Measurements from ENCODE around the gene RAB20. TPM values are rescaled to one million over a fixed set of nuclear protein-coding genes. Genes with fewer than 3 reads are reported as not detected.

RAB20 gene
- polyA plus RNA-seq, 3 donors = 8.5 to 10.1 (median 9.6) TPM

DNA sequence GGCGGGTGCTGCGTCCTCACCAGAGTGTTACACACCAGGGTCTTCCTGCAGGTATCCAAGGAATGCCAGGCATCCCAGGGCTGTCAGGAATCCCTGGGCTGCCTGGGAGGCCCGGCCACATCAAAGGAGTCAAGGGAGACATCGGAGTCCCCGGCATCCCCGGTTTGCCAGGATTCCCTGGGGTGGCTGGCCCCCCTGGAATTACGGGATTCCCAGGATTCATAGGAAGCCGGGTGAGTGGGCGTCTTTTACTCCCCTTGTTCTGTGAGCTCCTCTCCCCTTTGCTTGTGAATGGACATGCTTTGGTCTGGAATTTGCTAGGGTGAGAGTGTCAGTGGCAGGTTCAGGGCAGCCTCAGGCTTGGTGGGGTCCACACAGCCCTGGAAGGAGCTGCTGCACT is 75.9 kb downstream of the RAB20 start:
- DNase-seq (ENCODE audit: extremely low read depth in 1 of 11, low read depth in 9 of 11, low spot score in 4 of 11) = no peak

- no peak for DNase-seq (ENCODE audit: extremely low read depth in 1 of 11, low read depth in 9 of 11, low spot score in 4 of 11)
Measured at GRCh38 chr13:110484290-110485048, 77.1 kb downstream of the RAB20 start.

DNA sequence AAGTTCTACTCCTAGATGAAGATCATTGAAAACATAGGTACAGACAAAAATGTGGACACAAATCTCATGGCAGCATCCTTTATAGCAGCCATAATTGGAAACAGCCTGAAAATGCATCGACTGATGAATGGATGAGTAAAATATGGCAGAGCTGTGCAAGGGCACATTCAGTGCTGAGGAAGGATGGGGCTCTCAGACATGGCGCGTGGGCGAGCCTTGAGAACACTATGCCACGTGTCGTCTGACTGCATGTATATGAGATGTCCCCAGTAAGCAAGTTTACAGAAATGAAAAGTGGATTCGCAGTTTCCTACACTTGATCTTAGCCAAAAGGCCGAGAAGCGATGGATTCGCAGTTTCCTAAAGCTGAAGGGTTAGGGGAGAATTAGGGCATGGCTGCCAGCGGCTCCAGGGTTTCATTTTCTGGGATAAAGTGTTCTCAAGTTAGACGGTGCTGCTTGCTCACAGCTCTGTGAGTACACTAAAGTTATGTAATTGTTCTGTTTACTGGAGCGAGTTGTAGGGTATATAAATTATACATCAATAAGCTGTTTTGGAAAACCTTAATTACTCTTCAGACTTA is 78.0 kb downstream of the RAB20 start:
- no peak for DNase-seq (ENCODE audit: extremely low read depth in 1 of 11, low read depth in 9 of 11, low spot score in 4 of 11)

DNA sequence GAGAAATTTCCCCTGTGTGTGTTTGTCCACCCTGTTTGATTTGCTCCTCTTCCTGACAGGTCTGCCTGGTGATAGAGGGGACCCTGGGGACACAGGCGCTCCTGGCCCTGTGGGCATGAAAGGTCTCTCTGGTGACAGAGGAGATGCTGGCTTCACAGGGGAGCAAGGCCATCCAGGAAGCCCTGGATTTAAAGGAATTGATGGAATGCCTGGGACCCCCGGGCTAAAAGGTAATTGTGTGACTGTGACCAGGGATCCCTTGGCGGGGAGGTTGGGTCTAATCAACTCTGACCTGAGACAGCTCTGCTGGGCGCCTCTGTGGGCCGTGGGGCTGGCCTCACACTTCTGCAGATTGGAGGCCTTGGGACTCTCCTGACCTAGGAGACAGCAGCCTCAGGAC is 81.4 kb downstream of the RAB20 start:
- DNase-seq (ENCODE audit: extremely low read depth in 1 of 11, low read depth in 9 of 11, low spot score in 4 of 11) = no peak

DNA sequence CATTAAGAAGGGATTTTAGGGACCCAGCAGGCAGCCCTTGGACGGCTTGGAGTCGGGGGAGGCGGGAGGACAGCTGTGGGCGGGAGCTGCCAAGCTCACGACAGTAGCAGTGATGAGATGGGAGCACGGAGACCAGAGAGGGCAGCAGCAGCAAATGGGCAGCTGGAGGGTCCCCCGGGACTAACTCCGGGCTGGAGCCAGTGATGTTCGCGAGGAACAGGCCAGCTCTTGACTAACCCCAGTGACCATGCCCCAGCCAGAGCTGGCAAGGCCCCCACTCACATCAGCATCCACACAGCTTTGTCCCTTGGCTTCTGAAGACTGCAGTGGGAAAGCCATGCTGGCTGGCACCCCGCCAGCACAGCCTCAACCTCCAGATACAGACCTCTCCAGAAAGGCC is 81.9 kb downstream of the RAB20 start:
- no peak for DNase-seq (ENCODE audit: extremely low read depth in 1 of 11, low read depth in 9 of 11, low spot score in 4 of 11)

GRCh38 chr13:110479215-110479545 is 82.3 kb downstream of the RAB20 start:
- no peak for DNase-seq (ENCODE audit: extremely low read depth in 1 of 11, low read depth in 9 of 11, low spot score in 4 of 11)

DNA sequence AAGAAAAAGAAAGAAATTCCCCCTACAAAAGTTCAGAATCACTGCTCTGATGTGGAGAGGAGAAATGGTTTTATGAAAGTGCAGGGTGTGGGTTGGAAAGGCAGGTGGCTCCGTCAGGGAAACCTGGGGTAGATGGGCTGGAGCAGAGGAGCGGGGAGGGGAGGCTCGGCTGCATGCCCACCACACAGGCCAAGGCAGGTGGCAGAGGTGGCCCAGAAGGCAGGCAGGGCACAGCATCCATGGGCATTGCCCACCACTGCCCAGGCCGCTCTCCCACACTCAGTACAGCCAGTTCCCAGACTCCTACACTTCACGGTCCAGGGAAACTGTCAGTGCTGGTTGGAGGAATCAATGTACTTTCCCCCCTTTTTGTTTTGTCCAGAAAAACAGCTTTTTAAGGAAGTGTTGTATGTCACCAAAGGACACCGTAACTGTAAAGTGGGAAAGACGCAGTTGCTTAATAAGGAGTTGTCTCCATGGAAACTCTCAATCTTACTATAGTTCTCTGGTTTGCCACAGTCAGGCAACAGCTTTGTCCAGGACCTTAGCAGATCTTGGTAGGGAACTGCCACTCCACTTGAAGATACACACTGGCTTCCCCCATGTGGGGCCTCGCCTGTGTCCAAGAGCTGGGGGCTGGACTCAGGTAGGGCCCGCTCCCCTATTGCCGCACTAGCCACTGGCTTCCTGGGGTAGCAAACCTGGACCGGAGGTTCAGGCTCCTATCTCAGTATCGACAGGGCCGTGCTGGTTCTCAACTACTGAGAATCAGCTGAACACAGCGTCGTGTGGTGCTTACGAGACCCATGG is 82.9 kb downstream of the RAB20 start:
- DNase-seq (ENCODE audit: extremely low read depth in 1 of 11, low read depth in 9 of 11, low spot score in 4 of 11) = no peak

DNA sequence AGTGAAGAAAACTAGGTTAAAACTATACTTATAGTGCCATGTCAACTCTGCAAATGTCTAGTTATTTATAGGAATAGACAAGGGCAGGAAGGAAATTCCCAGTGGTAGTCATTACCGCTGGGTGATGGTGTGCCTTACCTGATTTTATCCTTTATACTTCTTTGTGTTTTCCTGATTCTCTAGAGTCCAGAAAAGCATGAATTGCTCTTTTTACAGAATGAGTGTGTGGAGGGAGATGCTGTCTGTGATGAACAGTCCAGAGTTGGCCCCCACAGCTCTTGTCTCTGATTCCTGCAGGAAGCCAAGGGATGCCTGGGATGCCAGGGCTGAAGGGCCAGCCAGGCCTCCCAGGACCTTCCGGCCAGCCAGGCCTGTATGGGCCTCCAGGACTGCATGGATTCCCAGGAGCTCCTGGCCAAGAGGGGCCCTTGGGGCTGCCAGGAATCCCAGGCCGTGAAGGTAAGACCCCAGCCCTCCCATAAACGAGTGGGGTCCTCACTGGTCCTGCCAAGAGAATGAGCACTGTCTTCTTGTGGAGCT is 83.7 kb downstream of the RAB20 start:
- no peak for DNase-seq (ENCODE audit: extremely low read depth in 1 of 11, low read depth in 9 of 11, low spot score in 4 of 11)

GRCh38 chr13:110476220-110476617 is 85.3 kb downstream of the RAB20 start:
- DNase-seq (ENCODE audit: extremely low read depth in 1 of 11, low read depth in 9 of 11, low spot score in 4 of 11) = no peak

DNA sequence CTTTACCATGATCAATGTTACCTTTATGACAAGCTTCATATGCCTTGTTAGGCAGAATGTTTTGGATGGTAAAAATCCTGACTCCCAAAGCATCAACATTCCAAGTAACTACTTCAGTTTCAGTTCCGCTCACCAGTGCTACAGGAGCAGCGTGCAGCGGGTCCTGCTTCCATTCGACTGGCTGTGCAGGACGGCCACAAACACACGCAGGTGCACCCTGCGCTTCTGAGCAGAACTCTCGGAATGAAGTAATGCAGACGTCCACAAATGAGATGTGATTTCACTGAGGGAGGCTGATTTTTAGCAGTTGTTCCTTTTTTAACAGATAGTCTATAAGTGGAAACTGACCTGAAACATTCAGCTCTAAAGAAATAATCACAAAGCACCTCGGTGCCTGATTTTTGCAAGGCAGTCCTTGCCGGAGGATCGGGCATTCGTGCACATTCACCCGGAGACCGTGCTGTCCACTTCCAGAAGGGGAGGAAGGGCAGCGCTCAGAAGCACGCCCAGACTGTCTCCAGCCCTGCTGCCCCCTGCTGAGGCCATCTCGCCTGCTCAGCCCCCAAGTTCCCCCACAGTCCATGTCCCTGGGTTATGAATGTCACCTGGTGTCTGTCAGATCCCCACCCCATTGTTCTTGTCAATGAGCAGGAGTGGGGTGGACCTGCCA is 85.8 kb downstream of the RAB20 start:
- no peak for DNase-seq (ENCODE audit: extremely low read depth in 1 of 11, low read depth in 9 of 11, low spot score in 4 of 11)

GRCh38 chr13:110475117-110475516 is 86.4 kb downstream of the RAB20 start:
- no peak for DNase-seq (ENCODE audit: extremely low read depth in 1 of 11, low read depth in 9 of 11, low spot score in 4 of 11)

DNA sequence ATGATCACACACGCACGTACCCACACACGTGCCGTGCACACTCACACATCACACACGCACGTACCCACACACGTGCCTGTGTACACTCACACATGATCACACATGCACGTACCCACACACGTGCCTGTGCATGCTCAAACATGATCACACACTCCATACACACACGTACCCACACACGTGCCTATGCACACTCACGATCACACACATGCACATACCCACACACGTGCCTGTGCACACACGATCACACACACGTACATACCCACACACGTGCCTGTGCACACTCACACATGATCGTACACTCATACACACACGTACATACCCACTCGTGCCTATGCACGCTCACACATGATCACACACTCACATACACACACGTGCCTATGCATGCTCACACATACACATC is 86.8 kb downstream of the RAB20 start:
- no peak for DNase-seq (ENCODE audit: extremely low read depth in 1 of 11, low read depth in 9 of 11, low spot score in 4 of 11)

Other genes with a start within 250 kb of the RAB20 start
- gene NAXD, start 53.8 kb upstream of the RAB20 start, polyA plus RNA-seq (ENCODE audit: insufficient read length in 3 of 3) = 10 to 100 TPM; 39.2 to 48.8 (median 40.5) TPM
- 10 to 100 TPM; 46.5 to 76.1 (median 73.0) TPM for gene CARS2, start 144.4 kb upstream of the RAB20 start, polyA plus RNA-seq (ENCODE audit: insufficient read length in 3 of 3)
- gene ING1, start 152.0 kb upstream of the RAB20 start, polyA plus RNA-seq (ENCODE audit: insufficient read length in 3 of 3) = 10 to 100 TPM; 25.8 to 31.7 (median 30.8) TPM